GM21528 (cell line): ENCODE measurements around the gene ADAM19.
A peak's percentile ranks its signal among the peaks of the same experiment; 100 is the strongest.

Experiments
- ATAC-seq: cut with Tn5 transposase; IDR thresholded peaks from one replicate; pipeline ENCODE4 v1.9.1; 2021; ENCODE audit warnings: mild to moderate bottlenecking, moderate library complexity; ENCODE audit not compliant: unreplicated experiment, low FRiP score

The ADAM19 gene

GRCh38 chr5:157546456-157547100 is 29.0 kb downstream of the ADAM19 start:
- no peak for ATAC-seq

GRCh38 chr5:157545610-157546310 is 29.8 kb downstream of the ADAM19 start:
- ATAC-seq, result no peak

- no peak for ATAC-seq
Measured at GRCh38 chr5:157544623-157544989, 31.0 kb downstream of the ADAM19 start.

- no peak for ATAC-seq
Measured at GRCh38 chr5:157543825-157544622, 31.6 kb downstream of the ADAM19 start.

GRCh38 chr5:157542282-157543000 is 33.1 kb downstream of the ADAM19 start:
- ATAC-seq, result no peak

- ATAC-seq, result peak; percentile 6
Measured at GRCh38 chr5:157541447-157542118, 34.0 kb downstream of the ADAM19 start.

- peak; percentile 99 for ATAC-seq
Measured at GRCh38 chr5:157540707-157541446, 34.7 kb downstream of the ADAM19 start.

- no peak for ATAC-seq
Measured at GRCh38 chr5:157540124-157540523, 35.5 kb downstream of the ADAM19 start.

GRCh38 chr5:157539503-157540022 is 36.0 kb downstream of the ADAM19 start:
- no peak for ATAC-seq

- ATAC-seq, result no peak
Measured at GRCh38 chr5:157538311-157538710, 37.3 kb downstream of the ADAM19 start.

GRCh38 chr5:157535042-157535865 is 40.3 kb downstream of the ADAM19 start:
- ATAC-seq, result no peak

- no peak for ATAC-seq
Measured at GRCh38 chr5:157533011-157533481, 42.5 kb downstream of the ADAM19 start.

GRCh38 chr5:157532022-157532421 is 43.6 kb downstream of the ADAM19 start:
- ATAC-seq, result no peak

- no peak for ATAC-seq
Measured at GRCh38 chr5:157530226-157530972, 45.2 kb downstream of the ADAM19 start.

GRCh38 chr5:157529002-157529401 is 46.6 kb downstream of the ADAM19 start:
- no peak for ATAC-seq

- ATAC-seq, result no peak
Measured at GRCh38 chr5:157528036-157528632, 47.4 kb downstream of the ADAM19 start.

- no peak for ATAC-seq
Measured at GRCh38 chr5:157524887-157525286, 50.7 kb downstream of the ADAM19 start.
